HPDE6-E6E7 (cell line): Measurements from ENCODE around the gene TUBGCP6.
A peak's percentile ranks its signal among the peaks of the same experiment; 100 is the strongest.

Source experiments
- DNase-seq: peaks from one replicate; pipeline ENCODE4 v3.0.0; 2011; ENCODE audit warnings: missing footprints; ENCODE audit errors: extremely low spot score

The TUBGCP6 gene, protein sequence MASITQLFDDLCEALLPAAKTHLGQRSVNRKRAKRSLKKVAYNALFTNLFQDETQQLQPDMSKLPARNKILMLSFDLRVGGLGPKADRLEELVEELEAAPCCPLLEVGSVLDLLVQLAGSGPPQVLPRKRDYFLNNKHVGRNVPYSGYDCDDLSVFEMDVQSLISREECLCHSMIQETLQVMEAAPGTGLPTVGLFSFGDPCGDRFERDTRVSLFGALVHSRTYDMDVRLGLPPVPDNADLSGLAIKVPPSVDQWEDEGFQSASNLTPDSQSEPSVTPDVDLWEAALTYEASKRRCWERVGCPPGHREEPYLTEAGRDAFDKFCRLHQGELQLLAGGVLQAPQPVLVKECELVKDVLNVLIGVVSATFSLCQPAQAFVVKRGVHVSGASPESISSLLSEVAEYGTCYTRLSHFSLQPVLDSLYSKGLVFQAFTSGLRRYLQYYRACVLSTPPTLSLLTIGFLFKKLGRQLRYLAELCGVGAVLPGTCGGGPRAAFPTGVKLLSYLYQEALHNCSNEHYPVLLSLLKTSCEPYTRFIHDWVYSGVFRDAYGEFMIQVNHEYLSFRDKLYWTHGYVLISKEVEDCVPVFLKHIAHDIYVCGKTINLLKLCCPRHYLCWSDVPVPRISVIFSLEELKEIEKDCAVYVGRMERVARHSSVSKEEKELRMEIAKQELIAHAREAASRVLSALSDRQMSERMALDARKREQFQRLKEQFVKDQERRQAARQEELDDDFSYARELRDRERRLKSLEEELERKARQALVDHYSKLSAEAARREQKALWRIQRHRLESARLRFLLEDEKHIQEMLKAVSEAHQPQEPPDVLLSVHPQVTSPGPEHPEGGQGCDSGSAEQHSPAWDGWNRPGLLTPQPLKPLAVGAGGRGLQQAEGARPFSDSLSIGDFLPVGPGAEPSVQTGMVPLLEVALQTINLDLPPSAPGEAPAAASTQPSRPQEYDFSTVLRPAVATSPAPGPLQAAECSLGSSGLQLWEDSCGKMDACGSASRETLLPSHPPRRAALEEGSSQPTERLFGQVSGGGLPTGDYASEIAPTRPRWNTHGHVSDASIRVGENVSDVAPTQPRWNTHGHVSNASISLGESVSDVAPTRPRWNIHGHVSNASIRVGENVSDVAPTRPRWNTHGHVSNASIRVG (N-terminal part only)

DNA sequence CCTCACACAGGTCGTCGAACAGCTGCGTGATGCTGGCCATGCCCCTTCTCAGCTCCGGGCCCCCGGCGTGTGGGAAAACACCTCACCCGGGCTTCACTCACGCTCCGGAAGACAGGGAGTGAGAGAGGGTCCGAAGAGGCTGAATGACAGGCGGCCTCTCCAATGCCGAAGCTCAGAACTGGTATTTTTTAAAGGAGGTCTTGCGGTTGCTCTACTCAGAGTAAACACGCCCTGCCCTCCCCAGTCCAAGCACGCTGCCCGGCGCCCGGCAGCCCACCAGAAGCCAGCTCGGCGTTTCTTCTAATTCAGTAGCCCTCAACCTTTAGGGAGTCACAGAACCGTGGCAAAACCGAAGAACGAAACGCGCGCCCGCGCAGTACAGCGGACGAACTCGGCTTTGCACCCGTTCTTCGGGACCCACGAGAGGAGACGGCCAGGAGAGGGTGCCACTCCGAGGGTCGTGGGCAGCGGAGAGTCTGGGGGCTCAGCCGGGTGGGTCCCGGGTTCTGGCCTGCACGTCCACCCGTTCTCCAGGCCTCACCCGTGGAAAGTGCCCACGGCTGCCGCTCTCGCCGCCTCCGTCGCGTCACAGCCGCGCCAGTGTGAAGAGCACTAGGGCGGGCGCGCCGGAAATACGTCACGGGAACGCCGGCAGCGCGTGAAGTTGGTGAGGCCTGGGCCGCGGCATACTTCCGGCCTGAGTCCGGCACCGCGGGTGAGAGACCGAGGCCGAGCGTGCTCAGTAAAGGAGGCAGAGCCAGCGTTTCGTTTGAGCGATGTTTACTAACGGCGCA, at the start of gene TUBGCP6:
Gene TUBGCP6, minus strand, starts transcription at position 604 of the 794 bp plus-strand sequence. Its CDS starts 564 bp downstream, at position 40.
- peak; percentile 81 for DNase-seq

DNA sequence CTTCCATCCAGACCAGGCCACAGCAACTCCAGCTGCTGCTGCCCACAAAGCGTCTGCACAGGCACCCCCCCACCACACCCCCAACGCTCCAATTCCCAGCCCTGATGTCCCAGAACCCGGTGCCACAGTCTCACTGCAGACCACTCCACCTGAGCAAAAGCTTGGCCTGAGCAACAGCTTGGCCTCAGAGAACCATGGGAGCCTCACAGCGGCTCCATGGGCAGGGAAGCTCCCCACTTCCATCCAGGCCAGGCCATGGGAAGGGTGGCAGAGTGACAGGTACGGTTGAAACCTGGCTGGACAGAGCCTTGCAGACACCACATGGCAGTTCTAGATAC, 49.5 kb upstream of the TUBGCP6 start:
- DNase-seq = no peak

DNA sequence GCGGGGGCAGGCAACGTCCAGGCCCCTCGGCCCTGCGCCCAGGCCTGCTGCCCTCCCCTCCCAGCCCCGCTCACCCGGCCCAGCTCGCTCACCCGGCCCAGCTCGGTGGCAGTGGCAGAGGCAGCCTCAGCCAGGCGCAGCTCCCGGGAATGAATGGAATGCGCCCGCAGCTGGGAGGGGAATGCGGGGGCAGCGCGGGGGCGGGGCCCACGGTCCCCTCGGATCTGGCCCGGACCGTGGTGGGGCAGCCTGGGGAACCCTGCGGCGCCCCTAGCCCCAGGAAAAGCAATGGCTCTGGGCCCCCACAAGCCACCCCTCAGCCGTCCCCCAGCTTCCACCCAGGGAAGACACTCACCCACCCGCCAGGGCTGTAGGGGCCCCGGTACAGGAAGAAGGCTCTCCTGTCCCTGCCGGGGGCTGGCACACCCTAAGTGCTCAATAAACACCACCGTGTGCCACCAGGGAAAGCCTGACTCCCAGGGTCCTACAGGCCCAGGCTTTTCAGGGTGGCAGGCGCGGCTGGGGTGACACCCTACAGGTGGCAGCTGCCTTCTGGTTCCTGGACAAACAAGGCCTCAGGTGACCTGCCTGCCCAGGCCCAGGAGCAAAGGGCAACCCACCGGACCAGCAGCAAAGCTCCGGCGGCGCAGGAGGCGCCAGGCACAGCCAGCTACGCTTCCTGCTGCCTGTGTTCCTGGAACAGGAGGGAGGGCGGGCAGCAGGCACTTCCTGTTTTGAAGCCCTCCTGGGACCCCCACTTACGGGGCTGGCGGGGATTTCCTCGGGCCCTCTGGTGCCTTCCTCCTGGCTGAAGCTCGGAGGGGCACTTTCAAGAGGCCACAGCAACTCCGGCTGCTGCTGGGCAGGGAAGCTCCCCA, 48.9 kb upstream of the TUBGCP6 start:
- no peak for DNase-seq

DNA sequence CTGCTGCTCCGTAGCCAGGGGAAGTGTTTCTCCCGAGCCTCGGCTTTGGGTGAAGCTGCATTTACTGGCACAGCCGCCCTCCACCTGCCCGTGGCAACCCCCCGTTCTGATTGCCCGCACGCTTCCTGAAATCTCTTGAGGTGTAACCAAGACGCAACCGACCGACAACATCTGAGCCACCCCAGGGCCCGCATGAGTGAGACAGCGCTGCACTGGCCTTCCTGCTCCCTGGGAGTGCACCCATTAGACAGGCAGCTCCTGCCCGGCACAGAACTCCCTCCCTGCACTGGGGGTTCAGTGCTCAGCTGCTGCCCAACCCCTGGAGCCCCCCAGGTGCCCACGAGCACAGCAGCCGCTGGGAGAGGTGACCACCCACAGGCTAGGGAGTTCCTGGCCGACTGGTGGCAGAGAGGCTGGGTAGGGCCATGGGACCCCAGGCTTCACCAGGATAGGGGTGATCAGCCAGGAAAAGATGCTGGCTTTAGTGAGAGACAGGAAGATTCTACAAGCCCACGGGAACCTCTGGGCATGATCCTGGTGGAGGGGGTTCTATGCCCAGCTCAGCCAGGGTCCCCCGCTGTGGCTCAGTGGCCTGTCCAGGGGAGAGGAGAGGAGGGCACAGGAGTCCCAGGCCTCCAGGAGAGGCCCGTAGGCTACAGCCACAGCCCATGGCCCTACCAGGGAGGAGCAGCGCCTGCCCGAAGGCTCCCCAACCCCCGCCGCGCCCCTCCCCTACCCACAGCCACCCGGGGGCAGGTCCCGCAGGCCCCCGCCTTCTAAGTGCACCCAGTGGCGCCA, 48.0 kb upstream of the TUBGCP6 start:
- DNase-seq = no peak

DNA sequence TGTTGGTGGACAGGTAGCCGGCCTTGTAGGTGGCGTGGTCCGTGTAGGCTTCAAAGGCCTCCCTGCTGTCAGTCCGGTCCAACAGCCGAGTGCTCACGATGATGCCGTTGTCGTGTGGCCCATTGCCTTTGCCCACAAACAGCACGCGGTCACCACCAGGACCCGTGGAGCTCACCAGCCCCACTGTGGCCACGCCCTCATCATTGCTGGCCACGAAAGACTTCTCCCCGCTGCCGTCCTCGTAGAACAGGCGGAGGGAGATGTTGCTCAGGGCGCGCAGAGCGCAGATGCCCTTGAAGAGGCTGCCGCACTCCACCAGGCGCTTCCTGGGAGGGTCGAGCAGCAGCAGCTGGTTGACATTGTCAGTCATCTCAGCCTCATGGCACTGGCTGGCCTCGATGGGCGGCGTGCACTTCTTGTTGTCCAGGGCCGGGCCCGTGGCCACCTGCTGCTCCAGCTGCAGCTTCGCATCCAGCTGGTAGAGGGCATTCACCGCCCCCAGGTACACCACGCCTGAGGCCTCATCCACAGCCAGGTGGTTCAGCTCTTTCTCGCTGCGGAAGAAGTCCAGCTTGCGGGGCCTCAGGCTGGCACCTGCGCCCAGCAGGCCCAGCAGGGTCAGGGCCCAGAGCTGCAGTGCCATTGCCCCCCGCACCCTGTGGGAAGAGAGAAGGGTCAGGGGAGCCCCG, 45.3 kb upstream of the TUBGCP6 start:
- no peak for DNase-seq

DNA sequence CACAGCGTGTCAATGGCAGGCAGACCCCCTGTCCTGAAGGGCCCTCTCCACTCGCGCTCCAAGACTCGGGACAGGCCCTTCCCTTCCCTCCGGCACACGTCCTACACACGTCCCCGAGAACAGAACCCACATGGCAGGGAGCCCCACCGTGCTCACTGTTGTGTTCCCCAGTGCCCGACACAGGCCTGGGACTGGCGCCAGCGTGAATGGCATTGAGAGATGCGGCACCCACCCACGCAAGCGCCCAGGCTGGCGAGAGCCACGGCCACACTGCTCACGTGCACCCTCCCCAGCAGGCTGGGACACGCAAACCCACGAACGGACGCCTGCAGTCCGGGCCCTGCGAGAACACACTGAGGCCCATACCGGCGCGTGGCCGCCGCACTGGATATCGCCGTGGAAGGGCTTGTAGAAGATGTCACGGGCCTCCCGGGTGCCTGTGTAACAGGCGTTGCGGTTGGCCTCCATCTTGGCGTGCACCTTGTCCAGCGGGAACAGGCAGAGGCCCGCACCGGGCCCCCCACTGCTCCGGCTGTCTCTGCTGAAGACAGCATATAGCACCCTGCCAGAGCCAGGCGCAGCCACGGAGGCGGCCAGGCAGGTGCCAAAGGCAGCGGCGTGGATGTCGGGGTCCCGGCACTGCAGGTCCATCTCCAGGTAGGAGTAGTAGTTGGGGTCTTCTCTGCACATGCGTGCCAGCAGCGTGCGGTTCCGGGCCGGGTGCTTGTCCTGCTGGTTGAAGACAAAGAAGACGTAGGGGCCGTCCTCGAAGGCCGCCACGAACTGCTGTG, 44.5 kb upstream of the TUBGCP6 start:
- no peak for DNase-seq

DNA sequence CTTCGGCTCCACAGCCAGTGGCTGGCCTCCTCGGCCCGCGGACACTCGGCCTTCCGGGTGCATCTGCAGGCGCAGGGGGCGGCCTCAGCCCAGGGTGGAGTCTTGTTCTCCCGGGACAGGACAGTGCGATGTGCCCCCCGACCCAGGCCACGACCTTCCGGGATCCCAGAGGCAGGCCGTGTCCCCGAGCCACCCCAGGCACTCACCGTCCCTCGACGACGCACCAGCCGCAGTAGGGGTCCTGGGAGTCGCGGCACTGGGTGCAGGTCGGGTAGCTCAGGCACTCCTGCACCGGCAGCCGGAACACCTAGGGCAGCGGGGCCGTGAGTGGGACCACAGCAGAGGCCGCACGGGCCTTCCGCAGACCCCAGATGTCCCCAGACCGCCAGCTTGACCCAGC, 42.9 kb upstream of the TUBGCP6 start:
- DNase-seq = no peak

DNA sequence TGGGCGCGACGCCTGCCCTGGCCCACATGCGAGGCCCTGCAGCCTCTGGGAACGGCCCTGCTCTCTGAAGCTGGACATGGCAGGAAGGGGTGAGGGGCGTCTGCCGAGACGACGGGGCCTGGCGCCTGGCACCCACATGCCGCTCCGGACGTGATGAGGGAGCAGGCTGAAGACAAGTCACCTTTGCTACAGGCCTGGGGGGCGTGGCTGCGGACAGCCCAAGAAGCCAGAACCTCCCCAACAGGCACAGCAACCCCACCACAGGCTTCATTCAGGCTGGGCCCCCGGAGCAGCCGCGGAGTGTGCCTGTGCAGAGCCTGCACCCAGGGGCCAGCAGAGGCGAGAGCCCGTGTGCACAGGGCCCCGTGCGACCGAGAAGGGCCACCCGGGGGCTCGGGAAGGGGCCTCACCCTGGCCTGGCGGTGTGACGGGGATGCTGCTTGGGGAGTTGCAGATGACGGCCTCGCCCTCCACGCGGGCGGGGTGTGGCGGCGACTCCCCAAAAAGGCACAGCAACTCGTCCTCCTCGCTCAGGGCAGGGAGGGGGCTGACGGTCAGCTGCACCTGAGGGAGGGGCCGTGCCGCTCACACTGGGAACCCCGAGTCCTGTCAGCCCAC, 42.0 kb upstream of the TUBGCP6 start:
- no peak for DNase-seq

DNA sequence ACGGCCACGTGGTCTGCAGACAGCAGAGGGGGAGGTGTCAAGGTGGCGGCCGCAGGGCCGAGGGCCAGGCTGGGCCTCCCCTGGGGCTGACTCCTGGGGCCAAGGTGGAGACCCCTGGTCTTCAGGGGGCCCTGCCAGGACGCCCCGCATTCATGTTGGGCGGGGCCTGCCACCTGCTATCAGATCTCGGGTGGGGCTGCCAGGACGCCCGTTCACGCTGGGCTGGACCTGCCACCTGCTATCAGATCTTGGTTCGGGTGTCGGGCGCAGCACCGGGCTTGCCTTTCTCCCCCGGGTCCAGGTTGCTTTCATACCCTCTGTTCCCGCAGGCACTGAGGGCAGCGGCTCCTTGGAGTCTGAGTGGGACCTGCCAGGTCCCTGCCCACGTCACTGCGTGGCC, 41.5 kb upstream of the TUBGCP6 start:
- DNase-seq = no peak

DNA sequence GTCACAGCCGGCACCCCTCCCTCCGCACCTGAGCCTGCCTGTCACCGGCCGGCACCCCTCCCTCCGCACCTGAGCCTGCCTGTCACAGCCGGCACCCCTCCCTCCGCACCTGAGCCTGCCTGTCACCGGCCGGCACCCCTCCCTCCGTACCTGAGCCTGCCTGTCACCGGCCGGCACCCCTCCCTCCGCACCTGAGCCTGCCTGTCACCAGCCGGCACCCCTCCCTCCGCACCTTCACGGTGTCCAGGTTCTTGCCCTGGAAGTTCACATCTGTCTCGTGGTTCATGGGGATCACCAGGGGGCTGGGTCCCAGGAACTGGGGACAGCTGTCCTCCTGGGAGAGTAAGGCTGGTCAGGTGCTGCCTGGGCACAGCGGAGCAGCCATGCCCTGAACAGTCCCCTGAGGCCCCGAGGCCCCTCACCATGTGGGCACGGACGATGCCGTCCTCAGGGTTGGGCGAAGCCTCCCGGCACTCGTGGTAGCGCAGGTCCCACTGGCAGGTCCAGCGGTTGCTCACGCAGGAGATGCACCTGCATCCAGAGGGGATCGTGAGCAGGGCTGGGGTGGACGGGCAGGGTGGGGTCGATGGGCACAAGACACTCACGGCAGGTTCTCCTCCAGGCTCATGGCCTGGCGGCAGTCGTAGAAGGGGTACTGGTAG, 40.9 kb upstream of the TUBGCP6 start:
- no peak for DNase-seq

DNA sequence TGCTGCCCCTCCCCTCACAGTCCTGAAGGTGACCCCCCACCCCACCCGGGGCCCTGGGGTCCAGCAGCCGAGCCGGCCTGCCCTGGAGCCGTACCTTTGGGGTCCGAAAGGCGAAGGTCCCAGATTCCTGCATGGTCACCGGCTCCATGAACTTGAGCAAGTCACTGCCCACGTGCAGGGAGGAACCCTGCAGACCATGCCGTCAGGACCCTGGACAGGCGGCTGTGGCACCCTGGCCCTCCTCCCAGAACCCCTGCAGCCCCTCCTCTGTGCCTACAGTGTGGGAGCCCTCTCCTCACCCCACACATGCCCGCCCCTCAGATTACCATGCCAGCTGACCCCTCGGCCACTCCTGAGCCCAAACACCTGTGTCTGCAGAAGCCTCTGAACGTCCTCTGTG, 39.7 kb upstream of the TUBGCP6 start:
- DNase-seq = no peak

DNA sequence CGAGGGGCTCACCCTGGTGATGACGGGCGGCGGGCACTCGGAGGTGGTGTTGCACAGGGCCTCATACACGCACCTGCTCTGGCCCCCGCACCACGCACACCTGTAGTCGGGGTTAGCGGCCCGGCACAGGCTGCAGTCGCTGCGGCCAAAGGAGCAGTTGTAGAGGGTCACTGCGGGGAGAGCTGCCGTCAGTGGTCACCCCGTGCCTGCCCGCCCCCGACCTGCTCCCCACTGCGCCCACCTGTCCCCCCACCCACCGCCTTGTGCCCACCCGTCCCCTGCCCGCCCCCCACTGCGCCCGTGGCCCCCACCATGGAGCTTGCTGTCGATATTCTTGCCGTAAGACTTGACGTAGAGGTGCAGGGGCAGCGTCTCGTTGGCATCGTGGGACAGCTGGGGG, 39.0 kb upstream of the TUBGCP6 start:
- no peak for DNase-seq

DNA sequence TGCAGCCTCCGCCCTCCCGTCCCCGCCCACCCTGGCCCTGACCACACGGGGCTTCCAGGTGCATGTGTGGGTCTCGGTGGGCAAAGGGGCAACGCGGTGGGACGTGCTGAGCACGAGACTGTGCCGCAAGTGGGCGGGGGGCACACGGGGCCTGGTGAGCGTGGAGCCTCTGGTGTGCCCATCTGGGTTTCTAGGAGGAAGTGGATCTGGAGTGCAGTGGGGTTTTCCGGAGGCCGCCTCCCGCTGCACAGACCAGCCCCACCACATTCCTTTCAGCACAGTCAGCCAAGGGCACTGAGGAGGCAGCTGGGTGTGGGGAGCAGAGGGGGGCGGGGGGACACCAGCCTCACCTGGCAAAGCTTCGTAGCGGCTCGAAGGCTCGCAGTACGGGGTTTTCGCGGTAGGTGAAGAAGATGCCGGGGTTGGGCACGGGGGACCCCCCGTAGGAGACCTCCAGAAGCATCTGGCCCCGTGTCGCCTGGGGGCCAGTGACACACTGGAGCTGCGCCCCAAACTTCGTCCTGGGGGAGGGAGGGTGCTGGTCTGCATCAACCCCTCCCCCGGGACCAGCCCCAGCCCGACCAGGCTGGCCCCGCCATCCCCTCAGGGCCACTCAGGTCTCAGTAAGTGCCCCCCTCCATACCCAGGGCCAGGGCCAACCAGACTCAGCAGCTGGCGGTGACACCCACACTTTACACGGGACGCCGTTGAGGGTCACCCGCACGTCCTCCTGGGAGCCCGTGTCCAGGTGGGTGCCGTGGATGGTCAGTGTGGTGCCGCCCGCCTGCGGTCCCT, 37.7 kb upstream of the TUBGCP6 start:
- peak; percentile 96 for DNase-seq

DNA sequence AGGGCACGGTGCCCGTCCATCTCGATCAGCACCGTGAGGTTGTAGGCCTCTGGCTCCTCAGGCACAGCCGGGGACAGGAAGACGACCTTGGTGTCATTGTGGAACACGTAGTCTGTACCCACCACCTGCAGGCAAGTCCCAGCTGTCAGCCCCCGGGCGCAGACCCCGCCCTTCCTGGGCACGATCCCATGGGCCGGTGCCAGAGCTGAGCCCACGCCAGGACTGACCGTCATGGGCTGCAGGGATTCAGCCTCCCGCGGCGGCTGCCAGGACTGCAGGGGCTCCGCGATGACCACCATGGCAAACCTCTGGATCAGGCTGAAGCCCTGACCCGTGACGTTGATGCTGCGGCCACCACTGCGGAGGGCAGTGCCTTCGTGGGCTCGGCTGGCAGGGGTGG, 37.1 kb upstream of the TUBGCP6 start:
- no peak for DNase-seq

DNA sequence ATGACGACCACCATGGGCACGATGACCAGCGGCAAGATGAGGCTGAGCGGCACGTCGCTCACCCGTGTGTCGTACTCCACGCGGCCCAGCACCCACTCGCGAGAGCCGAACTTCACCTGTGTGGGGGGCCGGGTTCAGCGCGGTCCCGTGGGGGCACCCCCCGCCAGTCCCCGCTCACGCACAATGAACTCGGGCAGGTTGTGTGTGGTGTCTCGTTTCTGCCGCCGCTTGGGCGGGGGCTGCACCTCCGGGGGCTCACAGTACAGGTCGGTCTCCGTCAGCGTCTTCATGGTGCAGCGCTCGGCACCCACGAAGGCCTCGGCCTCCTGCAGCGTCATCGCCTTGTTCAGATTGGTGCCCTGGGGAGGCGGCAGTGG, 36.5 kb upstream of the TUBGCP6 start:
- no peak for DNase-seq

DNA sequence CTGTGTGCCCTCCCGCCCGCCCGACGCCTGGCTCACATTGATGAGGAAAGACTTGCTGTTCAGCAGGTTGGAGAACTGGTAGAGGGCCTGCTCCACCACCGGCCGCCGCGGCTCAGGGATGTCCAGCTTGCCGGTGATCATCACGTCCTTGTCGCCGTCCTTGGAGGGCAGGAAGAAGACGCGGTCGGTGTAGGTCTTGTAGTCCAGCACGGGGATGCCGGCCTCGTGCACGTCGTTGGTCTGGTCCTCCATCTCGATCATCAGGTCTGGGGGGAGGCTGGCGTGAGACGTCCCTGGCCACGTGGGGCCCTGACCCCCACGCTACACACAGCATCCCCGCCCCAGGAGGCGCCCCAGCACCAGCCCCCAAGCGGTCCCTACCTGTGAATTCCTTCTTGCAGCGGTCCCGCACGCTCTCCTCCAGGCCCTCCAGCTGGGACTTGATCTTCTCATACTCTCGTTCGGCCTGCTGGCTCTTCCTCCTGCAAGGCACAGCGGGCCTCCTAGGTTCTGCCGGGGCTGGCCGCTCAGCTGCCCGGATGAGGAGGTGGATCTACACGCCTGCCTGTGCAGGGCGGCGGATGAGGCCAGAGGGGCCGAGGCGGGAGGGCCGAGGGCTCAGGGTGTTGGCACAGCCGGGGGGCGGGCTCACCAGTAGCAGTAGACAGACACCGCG, 36.0 kb upstream of the TUBGCP6 start:
- DNase-seq = no peak
